Adrenal gland (tissue), 12 donors: ENCODE measurements around the gene SPPL3. TPM values are rescaled to one million over a fixed set of nuclear protein-coding genes. Genes with fewer than 3 reads are reported as not detected.

Source experiments
- DNase-seq, 7 donors: peaks; one replicate each; pipeline ENCODE4 v3.0.0-alpha.2; 2019 to 2020
- H3K27ac ChIP-seq, 5 donors: fragments of 200-600 bp; sonication (generic) in 4 of 5; 1 replicate in 3 of 5; 2 replicates in 2 of 5; pipeline versions ENCODE4 v1.5.1 to v1.8.0; 2016 to 2020; ENCODE audit warnings: mild to moderate bottlenecking in 1 of 5
- H3K27me3 ChIP-seq: fragments of 200-600 bp; 2 replicates; pipeline ENCODE4 v1.8.0; 2021
- H3K36me3 ChIP-seq, 2 donors: fragments of 200-600 bp; replicated peaks in 1 of 2; 1 replicate in 1 of 2; 2 replicates in 1 of 2; pipeline versions ENCODE4 v1.5.1 to v1.8.0; 2018 to 2022
- H3K4me1 ChIP-seq, 2 donors: fragments of 200-600 bp; replicated peaks in 1 of 2; 1 replicate in 1 of 2; 2 replicates in 1 of 2; pipeline versions ENCODE4 v1.5.1 to v1.8.0; 2018 to 2021
- H3K4me3 ChIP-seq, 4 donors: fragments of 200-600 bp; sonication (generic) in 3 of 4; one replicate each; pipeline ENCODE4 v1.5.1; 2016 to 2018
- H3K9me3 ChIP-seq, 3 donors: fragments of 200-600 bp; sonication (generic) in 1 of 3; replicated peaks in 1 of 3; 1 replicate in 2 of 3; 2 replicates in 1 of 3; pipeline versions ENCODE4 v1.5.1 to v1.8.0; 2016 to 2021
- CTCF ChIP-seq, 6 experiments: fragments of 450-650 bp in 4 of 6; fragments of 200-600 bp in 2 of 6; sonication (generic) in 1 of 6; IDR thresholded peaks; 1 replicate in 5 of 6; 2 replicates in 1 of 6; pipeline versions ENCODE4 v1.5.1 to v1.8.0; 2016 to 2021; ENCODE audit warnings: antibody characterized with exemption in 6 of 6, mild to moderate bottlenecking in 2 of 6, moderate library complexity in 1 of 6
- POLR2A ChIP-seq, 2 donors: fragments of 450-650 bp; IDR thresholded peaks; one replicate each; pipeline ENCODE4 v1.6.1; 2017; ENCODE audit warnings: antibody characterized with exemption in 2 of 2, mild to moderate bottlenecking in 2 of 2, moderate library complexity in 1 of 2
- WGBS, 4 donors: extraction: QIAGEN DNeasy Blood & Tissue Kit in 2 of 4; methylation state at CpG; one replicate each; pipeline versions ENCODE4 v1.1.5 to v1.1.7; 2013 to 2017; 5-methylcytosine and 5-hydroxymethylcytosine counted together
- intact Hi-C, 2 donors: fragments of 100-400 bp; cut with DNase I; formaldehyde crosslinking; loops; one replicate each; pipeline versions ENCODE4 v1.14.1 to v1.15.0; 2022 to 2023
- polyA plus RNA-seq, 3 donors: library from polyadenylated mRNA; stranded (reverse); fragments of 200-250 nt in 2 of 3; fragments of 350-450 nt in 1 of 3; fragmentation: Illumina TruSeq in 1 of 3; extraction: RNeasy Lipid Tissue Mini Kit (QIAGEN cat#74804) in 1 of 3; gene quantifications; one replicate each; pipeline ENCODE4 v1.2.3, GENCODE V29; 2013 to 2014
- total RNA-seq, 9 donors: library from RNA; depleted of rRNA in 4 of 9; stranded (reverse); fragments of >200 nt in 4 of 9; fragments of 120-200 nt in 1 of 9; fragmentation: NEBNext Ultra II Directional in 1 of 9; extraction: Animal tissue kit (Norgen Biotek cat#: 25700) in 1 of 9; gene quantifications; one replicate each; pipeline versions ENCODE4 v1.1.0 to v1.2.4, GENCODE V29; 2013 to 2023
- donor health status: healthy with polysubstance abuse.
- donor health status: Bipolar disorder and iron deficiency.
- donor health status: DM: yes; HTN: yes; CAD: no.
- donor health status: DM: no; HTN: no; CAD: no.
- donor health status: DM: no; HTN: no; CAD: no.
- donor health status: DM: yes; HTN: yes; CAD: no.

SPPL3 gene
- total and polyA plus RNA-seq, 12 donors = 10.5 to 50.6 (median 21.3) TPM

- no peaks in the 10 kb centered on the region for H3K9me3 ChIP-seq
- H3K27ac ChIP-seq = no peak overlapping the region
- TF ChIP-seq POLR2A (IDR thresholded peaks at IDR 0.05) (no peak), CTCF (IDR thresholded peaks at IDR 0.05) (no peak)
- intact Hi-C loops = no loop called here
- 81 to 89% (median 83%) methylated on average over 4 of the region's 4 CpGs for WGBS, 4 donors
- no peak for DNase-seq
- no peaks in the 10 kb centered on the region for H3K27me3 ChIP-seq
- H3K4me1 ChIP-seq = peaks cover 0 to 75% of the 10 kb centered on the region in 2 donors
- H3K4me3 ChIP-seq = no peak overlapping the region
- H3K36me3 ChIP-seq = no peaks in the 10 kb centered on the region
These were observed 73.2 kb downstream of the SPPL3 start for GRCh38 chr12:120830966-120831365.

GRCh38 chr12:120830052-120830940 lies 73.9 kb downstream of the SPPL3 start:
- Histone ChIP-seq H3K27me3 (no peaks in the 10 kb centered on the region), H3K4me3 (no peak overlapping the region), H3K4me1 (peaks cover 0 to 70% of the 10 kb centered on the region in 2 donors), H3K36me3 (no peaks in the 10 kb centered on the region), H3K9me3 (no peaks in the 10 kb centered on the region), H3K27ac (no peak overlapping the region)
- intact Hi-C loops = no loop called here
- no peak for DNase-seq
- TF ChIP-seq CTCF (IDR thresholded peaks at IDR 0.05) (no peak), POLR2A (IDR thresholded peaks at IDR 0.05) (no peak)
- 29 to 57% (median 39%) methylated on average over 1 to 3 of the region's 3 CpGs for WGBS, 4 donors

- WGBS, 4 donors = 73 to 85% (median 79%) methylated on average over 4 of the region's 4 CpGs
- peaks cover 5 to 44% of the 10 kb centered on the region in 2 donors for H3K4me1 ChIP-seq
- H3K4me3 ChIP-seq = no peak overlapping the region
- TF ChIP-seq POLR2A (IDR thresholded peaks at IDR 0.05) = no peak
- no peaks in the 10 kb centered on the region for H3K27me3 ChIP-seq
- no peaks in the 10 kb centered on the region for H3K9me3 ChIP-seq
- intact Hi-C loops = no loop called here
- no peak for DNase-seq
- H3K27ac ChIP-seq = no peak overlapping the region
- H3K36me3 ChIP-seq = no peaks in the 10 kb centered on the region
These were observed 77.8 kb downstream of the SPPL3 start for GRCh38 chr12:120826335-120826734.

- intact Hi-C loops = no loop called here
- H3K4me3 ChIP-seq = no peak overlapping the region
- no peaks in the 10 kb centered on the region for H3K36me3 ChIP-seq
- H3K27ac ChIP-seq = no peak overlapping the region
- WGBS, 4 donors = 83 to 88% (median 87%) methylated on average over 3 of the region's 3 CpGs
- no peaks in the 10 kb centered on the region for H3K27me3 ChIP-seq
- no peak for TF ChIP-seq CTCF (IDR thresholded peaks at IDR 0.05)
- no peak for TF ChIP-seq POLR2A (IDR thresholded peaks at IDR 0.05)
- H3K9me3 ChIP-seq = no peaks in the 10 kb centered on the region
- DNase-seq = no peak
- peaks cover 5 to 36% of the 10 kb centered on the region in 2 donors for H3K4me1 ChIP-seq
These were observed 78.8 kb downstream of the SPPL3 start for GRCh38 chr12:120825337-120825736.
